Panc1 (cell line): ENCODE measurements around the gene STK16. TPM values are rescaled to one million over a fixed set of nuclear protein-coding genes. Genes with fewer than 3 reads are reported as not detected.

ENCODE experiments used
- ATAC-seq: fragments of 200-7000 bp; cut with Tn5 transposase; 2 replicates; pipeline ENCODE4 v1.9.1; 2020; ENCODE audit warnings: mild to moderate bottlenecking, moderate library complexity
- BruUV-seq: library from RNA; stranded (reverse); fragments of 400-500 nt; replicated peaks from 2 replicates; lab custom pipeline; 2021; lab: Mats Ljungman, UMichigan
- CTCF ChIA-PET: fragments of 300-600 bp; sonication (Branson Sonifier 250); formaldehyde crosslinking; loops from one replicate; lab custom pipeline; 2022; ENCODE audit warnings: antibody characterized with exemption; lab: Charles Lee
- POLR2A ChIA-PET: fragments of 300-600 bp; sonication (Branson Sonifier 250); formaldehyde crosslinking; loops from one replicate; lab custom pipeline; 2022; ENCODE audit warnings: antibody characterized with exemption; lab: Charles Lee
- DNase-seq: peaks from one replicate; pipeline ENCODE4 v3.0.0-alpha.2; 2010; ENCODE audit warnings: low read depth, low spot score
- H3K27ac ChIP-seq: 2 replicates; pipeline ENCODE4 v1.5.1; 2011; ENCODE audit warnings: mild to moderate bottlenecking, low read length, inconsistent platforms
- H3K27me3 ChIP-seq: fragments of 200-500 bp; sonication (Bioruptor generic); 2 replicates; pipeline ENCODE4 v1.6.0; 2014; ENCODE audit warnings: low read length, inconsistent platforms; ENCODE audit not compliant: control insufficient read depth, insufficient read depth
- H3K36me3 ChIP-seq: fragments of 200-500 bp; sonication (Bioruptor generic); 2 replicates; pipeline ENCODE4 v1.5.1; 2014; ENCODE audit warnings: inconsistent platforms, mild to moderate bottlenecking, low read length, moderate library complexity; ENCODE audit not compliant: control insufficient read depth, insufficient read depth
- H3K4me1 ChIP-seq: 2 replicates; pipeline ENCODE4 v1.5.1; 2011; ENCODE audit warnings: inconsistent platforms, mild to moderate bottlenecking, low read length, moderate library complexity; ENCODE audit not compliant: control insufficient read depth, insufficient read depth
- H3K4me3 ChIP-seq, 2 experiments: 2 replicates each; pipeline ENCODE4 v1.5.1; 2011 to 2012; ENCODE audit warnings: low read depth in 2 of 2, low read length in 2 of 2, mild to moderate bottlenecking in 2 of 2, inconsistent platforms in 1 of 2, moderate library complexity in 1 of 2
- H3K9me3 ChIP-seq: fragments of 200-500 bp; sonication (Bioruptor generic); 2 replicates; pipeline ENCODE4 v1.5.1; 2014; ENCODE audit warnings: low read depth, mild to moderate bottlenecking, inconsistent platforms, low read length, moderate library complexity; ENCODE audit not compliant: control insufficient read depth, insufficient read depth
- CTCF ChIP-seq: fragments of 450-650 bp; IDR thresholded peaks from 2 replicates; pipeline ENCODE4 v1.5.1; 2017; ENCODE audit warnings: mild to moderate bottlenecking
- POLR2AphosphoS5 ChIP-seq: IDR thresholded peaks from 2 replicates; pipeline ENCODE4 v1.6.1; 2012; ENCODE audit warnings: mild to moderate bottlenecking, low read depth, low read length, moderate library complexity
- SIN3A ChIP-seq: IDR thresholded peaks from 2 replicates; pipeline ENCODE4 v1.6.1; 2012; ENCODE audit warnings: low read depth, mild to moderate bottlenecking, low read length, moderate library complexity, borderline replicate concordance; ENCODE audit not compliant: insufficient read depth
- TCF7L2 ChIP-seq: IDR thresholded peaks from 2 replicates; pipeline ENCODE4 v1.6.1; 2011; ENCODE audit warnings: mild to moderate bottlenecking, low read depth, low read length, inconsistent platforms
- in situ Hi-C: cut with HindIII; loops from 2 replicates; pipeline ENCODE4 v1.10.0; 2016; ENCODE audit warnings: low sequenced_read_pairs, low pct_unique_long_range_greater_than_20kb
- intact Hi-C: fragments of 100-400 bp; cut with micrococcal nuclease; formaldehyde crosslinking; loops from one replicate; pipeline ENCODE4 v1.10.0; 2022; ENCODE audit not compliant: unreplicated experiment
- total RNA-seq: library from RNA; stranded (reverse); gene quantifications from one replicate; pipeline ENCODE4 v1.2.1, GENCODE V29; 2021; ENCODE audit not compliant: unreplicated experiment
- TF ChIP-seq, protein P1 (sequence below), 2 experiments: IDR thresholded peaks; 2 replicates each; pipeline ENCODE4 v1.6.1; 2011 to 2012; ENCODE audit warnings: low read depth in 2 of 2, control low read depth in 1 of 2, low read length in 1 of 2, mild to moderate bottlenecking in 1 of 2, moderate library complexity in 1 of 2; ENCODE audit not compliant: insufficient read depth in 1 of 2

STK16 gene
- total RNA-seq, 1 experiment from 2014 or later = 29.9 TPM

GRCh38 chr2:219277703-219278654 lies 32.7 kb downstream of the STK16 start:
- no TSS peak for BruUV-seq
- Histone ChIP-seq H3K9me3 (no peaks in the 10 kb centered on the region), H3K4me3 (peak overlapping the region in 1 of 2 experiments; percentile 80; a peak in 3 of 4 replicates), H3K27ac (peak overlapping the region; percentile 95), H3K27me3 (no peaks in the 10 kb centered on the region), H3K36me3 (no peaks in the 10 kb centered on the region; the same call in 1 of the 2 replicates), H3K4me1 (peaks cover 39% of the 10 kb centered on the region)
- in situ Hi-C loops = no loop called here
- intact Hi-C loops = no loop called here
- ChIA-PET POLR2A (interaction anchor here (0.6 kb wide), 1 partner anchor 33 kb away, joined by 4 read pairs; no protein-coding TSS in a partner anchor), CTCF (interaction anchor here (0.5 to 1.9 kb wide), 6 partner anchors 14 to 650 kb away, joined by 3 to 17 read pairs (median 4); no protein-coding TSS in a partner anchor)
- DNase-seq = no peak
- TF ChIP-seq, protein P1, sequence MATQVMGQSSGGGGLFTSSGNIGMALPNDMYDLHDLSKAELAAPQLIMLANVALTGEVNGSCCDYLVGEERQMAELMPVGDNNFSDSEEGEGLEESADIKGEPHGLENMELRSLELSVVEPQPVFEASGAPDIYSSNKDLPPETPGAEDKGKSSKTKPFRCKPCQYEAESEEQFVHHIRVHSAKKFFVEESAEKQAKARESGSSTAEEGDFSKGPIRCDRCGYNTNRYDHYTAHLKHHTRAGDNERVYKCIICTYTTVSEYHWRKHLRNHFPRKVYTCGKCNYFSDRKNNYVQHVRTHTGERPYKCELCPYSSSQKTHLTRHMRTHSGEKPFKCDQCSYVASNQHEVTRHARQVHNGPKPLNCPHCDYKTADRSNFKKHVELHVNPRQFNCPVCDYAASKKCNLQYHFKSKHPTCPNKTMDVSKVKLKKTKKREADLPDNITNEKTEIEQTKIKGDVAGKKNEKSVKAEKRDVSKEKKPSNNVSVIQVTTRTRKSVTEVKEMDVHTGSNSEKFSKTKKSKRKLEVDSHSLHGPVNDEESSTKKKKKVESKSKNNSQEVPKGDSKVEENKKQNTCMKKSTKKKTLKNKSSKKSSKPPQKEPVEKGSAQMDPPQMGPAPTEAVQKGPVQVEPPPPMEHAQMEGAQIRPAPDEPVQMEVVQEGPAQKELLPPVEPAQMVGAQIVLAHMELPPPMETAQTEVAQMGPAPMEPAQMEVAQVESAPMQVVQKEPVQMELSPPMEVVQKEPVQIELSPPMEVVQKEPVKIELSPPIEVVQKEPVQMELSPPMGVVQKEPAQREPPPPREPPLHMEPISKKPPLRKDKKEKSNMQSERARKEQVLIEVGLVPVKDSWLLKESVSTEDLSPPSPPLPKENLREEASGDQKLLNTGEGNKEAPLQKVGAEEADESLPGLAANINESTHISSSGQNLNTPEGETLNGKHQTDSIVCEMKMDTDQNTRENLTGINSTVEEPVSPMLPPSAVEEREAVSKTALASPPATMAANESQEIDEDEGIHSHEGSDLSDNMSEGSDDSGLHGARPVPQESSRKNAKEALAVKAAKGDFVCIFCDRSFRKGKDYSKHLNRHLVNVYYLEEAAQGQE (IDR thresholded peaks at IDR 0.05; ENCODE audit: insufficient read depth in 1 of 2, low read depth in 2 of 2, low read length in 1 of 2) = no peak
- peak; percentile 99 for TF ChIP-seq CTCF
- TF ChIP-seq SIN3A = no peak
- no peak for TF ChIP-seq TCF7L2
- peak; percentile 49 for ATAC-seq

DNA sequence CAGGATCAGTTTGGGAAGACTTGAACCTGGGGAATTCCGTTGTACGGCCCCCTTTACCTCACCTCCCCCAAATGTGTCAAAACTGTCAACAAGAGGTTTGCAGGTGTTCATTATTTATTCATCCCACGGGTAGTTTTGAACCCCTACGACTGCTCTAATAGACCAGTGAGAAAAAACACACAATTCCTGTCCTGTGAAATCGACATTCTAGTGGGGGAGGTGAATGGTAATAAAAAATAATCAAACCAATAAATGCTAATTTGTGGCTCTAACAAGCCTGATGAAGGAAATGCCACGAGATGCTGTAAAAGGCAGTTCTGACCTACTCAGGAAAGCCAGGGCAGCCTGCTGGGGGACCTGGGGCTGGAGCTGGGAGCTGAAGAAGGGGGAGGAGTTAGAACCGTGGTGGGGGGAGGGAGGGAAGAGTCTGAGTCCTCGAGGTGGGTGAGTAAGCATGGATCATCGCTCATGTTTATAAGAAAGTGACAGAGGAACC lies 33.4 kb downstream of the STK16 start:
- DNase-seq (no peak), ATAC-seq (no peak)
- peaks cover 35% of the 10 kb centered on the region for H3K4me1 ChIP-seq
- no peaks in the 10 kb centered on the region; the same call in 1 of the 2 replicates for H3K36me3 ChIP-seq
- POLR2A ChIA-PET = interaction anchor here (0.6 kb wide), 1 partner anchor 34 kb away, joined by 4 read pairs; no protein-coding TSS in a partner anchor
- H3K4me3 ChIP-seq = peak overlapping the region; percentile 65 to 80
- no peaks in the 10 kb centered on the region for H3K9me3 ChIP-seq
- TF ChIP-seq, protein P1 (IDR thresholded peaks at IDR 0.05; ENCODE audit: insufficient read depth in 1 of 2, low read depth in 2 of 2, low read length in 1 of 2) = no peak
- no peak for TF ChIP-seq CTCF
- no peak for TF ChIP-seq POLR2AphosphoS5
- no peak for TF ChIP-seq TCF7L2
- no peak for TF ChIP-seq SIN3A
- BruUV-seq = no TSS peak
- peak overlapping the region; percentile 95 for H3K27ac ChIP-seq
- CTCF ChIA-PET = interaction anchor here (0.5 to 1.9 kb wide), 6 partner anchors 13 to 651 kb away, joined by 3 to 17 read pairs (median 4); no protein-coding TSS in a partner anchor
- in situ Hi-C loops (no loop called here), intact Hi-C loops (no loop called here)
- H3K27me3 ChIP-seq = no peaks in the 10 kb centered on the region
